Breast epithelium (tissue), 3 donors: ENCODE results near the gene HSF4.

Experiments used
- POLR2A ChIP-seq: fragments of 450-650 bp; IDR thresholded peaks from one replicate; pipeline ENCODE4 v1.6.1; 2016; ENCODE audit warnings: antibody characterized with exemption, mild to moderate bottlenecking, moderate library complexity
- POLR2AphosphoS5 ChIP-seq, 3 donors: sonication (generic); formaldehyde crosslinking; IDR thresholded peaks; one replicate each; pipeline ENCODE4 v1.6.1; 2017; ENCODE audit warnings: antibody characterized with exemption in 3 of 3
- TF ChIP-seq, protein P1 (sequence below), 3 donors: fragments of 450-650 bp; IDR thresholded peaks; one replicate each; pipeline ENCODE4 v1.5.1; 2016 to 2017; ENCODE audit warnings: antibody characterized with exemption in 3 of 3, mild to moderate bottlenecking in 3 of 3, moderate library complexity in 3 of 3

DNA sequence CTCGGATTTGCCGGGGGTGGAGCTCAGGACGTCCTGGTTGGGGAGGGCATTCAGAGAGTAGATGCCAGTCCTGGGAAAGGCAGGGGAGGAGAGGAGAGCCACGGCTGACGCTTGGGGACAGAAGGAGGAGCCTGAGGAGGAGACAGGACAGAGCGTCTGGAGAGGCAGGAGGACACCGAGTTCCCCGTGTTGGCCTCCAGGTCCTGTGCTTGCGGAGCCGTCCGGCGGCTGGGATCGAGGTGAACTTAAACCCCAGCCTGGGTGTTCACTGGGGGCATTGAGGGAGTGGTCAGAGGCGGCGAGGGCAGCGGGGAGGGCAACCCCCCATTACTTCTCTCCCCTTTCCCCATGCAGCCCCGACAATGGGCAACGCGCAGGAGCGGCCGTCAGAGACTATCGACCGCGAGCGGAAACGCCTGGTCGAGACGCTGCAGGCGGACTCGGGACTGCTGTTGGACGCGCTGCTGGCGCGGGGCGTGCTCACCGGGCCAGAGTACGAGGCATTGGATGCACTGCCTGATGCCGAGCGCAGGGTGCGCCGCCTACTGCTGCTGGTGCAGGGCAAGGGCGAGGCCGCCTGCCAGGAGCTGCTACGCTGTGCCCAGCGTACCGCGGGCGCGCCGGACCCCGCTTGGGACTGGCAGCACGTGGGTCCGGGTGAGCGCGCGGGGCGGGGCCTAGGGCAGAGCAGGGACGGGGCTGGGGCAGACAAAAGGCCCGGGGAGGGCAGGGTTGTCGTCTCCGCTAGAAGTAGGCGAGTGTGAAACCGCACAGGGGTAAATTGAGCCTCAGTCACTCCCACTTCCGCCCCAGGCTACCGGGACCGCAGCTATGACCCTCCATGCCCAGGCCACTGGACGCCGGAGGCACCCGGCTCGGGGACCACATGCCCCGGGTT is 9.5 kb downstream of the HSF4 start:
- TF ChIP-seq, protein P1, sequence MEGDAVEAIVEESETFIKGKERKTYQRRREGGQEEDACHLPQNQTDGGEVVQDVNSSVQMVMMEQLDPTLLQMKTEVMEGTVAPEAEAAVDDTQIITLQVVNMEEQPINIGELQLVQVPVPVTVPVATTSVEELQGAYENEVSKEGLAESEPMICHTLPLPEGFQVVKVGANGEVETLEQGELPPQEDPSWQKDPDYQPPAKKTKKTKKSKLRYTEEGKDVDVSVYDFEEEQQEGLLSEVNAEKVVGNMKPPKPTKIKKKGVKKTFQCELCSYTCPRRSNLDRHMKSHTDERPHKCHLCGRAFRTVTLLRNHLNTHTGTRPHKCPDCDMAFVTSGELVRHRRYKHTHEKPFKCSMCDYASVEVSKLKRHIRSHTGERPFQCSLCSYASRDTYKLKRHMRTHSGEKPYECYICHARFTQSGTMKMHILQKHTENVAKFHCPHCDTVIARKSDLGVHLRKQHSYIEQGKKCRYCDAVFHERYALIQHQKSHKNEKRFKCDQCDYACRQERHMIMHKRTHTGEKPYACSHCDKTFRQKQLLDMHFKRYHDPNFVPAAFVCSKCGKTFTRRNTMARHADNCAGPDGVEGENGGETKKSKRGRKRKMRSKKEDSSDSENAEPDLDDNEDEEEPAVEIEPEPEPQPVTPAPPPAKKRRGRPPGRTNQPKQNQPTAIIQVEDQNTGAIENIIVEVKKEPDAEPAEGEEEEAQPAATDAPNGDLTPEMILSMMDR (IDR thresholded peaks at IDR 0.05), result peak in 1 of 3 donors; percentile 13
- no peak for TF ChIP-seq POLR2A
- TF ChIP-seq POLR2AphosphoS5 (IDR thresholded peaks at IDR 0.05), result peak; percentile 51 to 56 (median 53)
